Measurements from ENCODE around the gene NRDC. TPM values are rescaled to one million over a fixed set of nuclear protein-coding genes. Genes with fewer than 3 reads are reported as not detected.

NRDC gene
- total and polyA plus RNA-seq, 5 donors, result 90.3 to 153 (median 136) TPM

DNA sequence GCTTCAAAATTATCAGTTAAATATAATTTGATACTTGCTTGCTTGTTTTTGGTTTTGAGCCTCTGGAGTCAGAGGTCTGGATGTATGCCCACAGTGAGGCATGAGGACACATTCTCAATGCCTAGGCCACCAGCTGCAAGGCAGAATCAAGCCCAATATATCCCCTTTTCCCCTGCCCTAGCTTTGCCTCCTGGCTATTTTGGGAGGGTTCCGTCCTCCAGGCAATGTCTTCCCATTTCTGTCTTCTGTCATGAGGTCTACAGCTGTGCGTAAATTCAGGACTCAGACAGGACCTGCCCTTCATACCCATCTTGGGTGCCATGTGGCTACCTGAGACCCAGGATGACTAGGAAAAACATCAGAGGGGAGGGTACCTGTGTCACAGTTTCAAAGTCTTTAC is 19.2 kb downstream of the NRDC start:
- H3K9me3 ChIP-seq (ENCODE audit: control insufficient read depth, low read length), result no peaks in the 10 kb centered on the region
- 93% methylated on average over 2 of the region's 2 CpGs for WGBS
- H3K4me3 ChIP-seq (ENCODE audit: low read length), result no peak overlapping the region
- intact Hi-C loops (cut with DNase I), result no loop called here
- ATAC-seq, result no peak
- DNase-seq, result no peak
- no peaks in the 10 kb centered on the region for H3K27me3 ChIP-seq (ENCODE audit: control insufficient read depth, insufficient read depth)
- H3K27ac ChIP-seq (ENCODE audit: low read length), result no peak overlapping the region
- H3K4me1 ChIP-seq (ENCODE audit: control insufficient read depth, insufficient read depth, low read length), result peaks cover 2% of the 10 kb centered on the region

DNA sequence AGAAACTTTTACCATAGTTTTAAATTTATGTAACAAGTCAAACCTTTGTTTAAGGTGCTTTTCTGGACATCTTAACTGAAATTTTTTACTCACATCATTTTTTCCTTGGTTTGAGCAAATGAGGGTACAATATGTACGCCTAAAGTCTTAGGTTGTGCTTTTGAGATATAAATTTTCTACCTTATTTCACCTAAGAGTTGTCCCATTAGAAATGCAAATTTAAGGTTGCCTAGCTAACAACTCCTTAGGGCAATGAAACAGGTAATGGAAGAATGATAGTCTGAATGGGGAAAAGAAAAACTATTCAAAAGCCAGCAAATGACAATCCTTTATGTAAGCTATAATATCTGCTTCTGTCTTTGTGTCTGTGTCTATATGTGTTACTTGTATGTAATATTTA is 19.6 kb downstream of the NRDC start:
- Histone ChIP-seq H3K4me3 (ENCODE audit: low read length) (no peak overlapping the region), H3K4me1 (ENCODE audit: control insufficient read depth, insufficient read depth, low read length) (peaks cover 2% of the 10 kb centered on the region), H3K9me3 (ENCODE audit: control insufficient read depth, low read length) (no peaks in the 10 kb centered on the region), H3K27me3 (ENCODE audit: control insufficient read depth, insufficient read depth) (no peaks in the 10 kb centered on the region), H3K27ac (ENCODE audit: low read length) (no peak overlapping the region)
- intact Hi-C loops (cut with DNase I), result no loop called here
- no peak for DNase-seq
- WGBS, result 74% methylated on average over 1 of the region's 1 CpG
- no peak for ATAC-seq

DNA sequence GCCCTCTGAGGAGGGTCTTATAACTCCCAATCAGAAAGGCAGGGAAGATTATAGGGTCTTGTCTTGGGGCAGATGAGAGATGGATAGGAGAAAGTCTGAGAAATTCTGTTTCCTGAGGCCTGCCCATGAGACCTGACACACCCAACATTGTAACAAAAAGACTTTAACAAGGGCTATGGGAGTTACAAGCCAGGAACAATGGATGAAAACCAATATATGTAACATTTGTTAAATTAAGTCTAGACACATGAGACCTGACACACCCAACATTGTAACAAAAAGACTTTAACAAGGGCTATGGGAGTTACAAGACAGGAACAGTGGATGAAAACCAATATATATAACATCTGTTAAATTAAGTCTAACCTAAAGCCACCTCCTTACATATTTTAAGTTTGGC is 21.8 kb downstream of the NRDC start:
- Histone ChIP-seq H3K4me3 (ENCODE audit: low read length) (no peak overlapping the region), H3K9me3 (ENCODE audit: control insufficient read depth, low read length) (no peaks in the 10 kb centered on the region), H3K27me3 (ENCODE audit: control insufficient read depth, insufficient read depth) (no peaks in the 10 kb centered on the region), H3K4me1 (ENCODE audit: control insufficient read depth, insufficient read depth, low read length) (peaks cover 2% of the 10 kb centered on the region), H3K27ac (ENCODE audit: low read length) (no peak overlapping the region)
- intact Hi-C loops (cut with DNase I), result no loop called here
- DNase-seq, result no peak
- ATAC-seq, result no peak

DNA sequence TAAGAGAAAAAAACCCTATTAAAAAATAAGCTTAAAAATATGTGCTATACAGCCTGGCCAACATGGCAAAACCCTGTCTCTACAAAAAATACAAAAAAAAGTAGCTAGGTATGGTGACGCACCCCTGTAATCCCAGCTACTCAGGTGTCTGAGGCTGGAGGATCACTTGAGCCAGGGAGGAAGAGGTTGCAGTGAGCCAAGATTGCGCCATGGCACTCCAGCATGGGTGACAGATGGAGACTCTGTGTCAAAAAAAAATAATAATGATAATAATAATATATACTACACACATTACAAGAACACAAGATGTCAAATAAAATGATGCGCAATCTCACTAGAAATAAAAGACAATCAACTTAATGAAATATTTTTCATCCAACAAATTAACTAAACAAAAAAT is 22.9 kb downstream of the NRDC start:
- Histone ChIP-seq H3K4me1 (ENCODE audit: control insufficient read depth, insufficient read depth, low read length) (peaks cover 5% of the 10 kb centered on the region), H3K27me3 (ENCODE audit: control insufficient read depth, insufficient read depth) (no peaks in the 10 kb centered on the region), H3K9me3 (ENCODE audit: control insufficient read depth, low read length) (no peaks in the 10 kb centered on the region), H3K4me3 (ENCODE audit: low read length) (no peak overlapping the region), H3K27ac (ENCODE audit: low read length) (no peak overlapping the region)
- intact Hi-C loops (cut with DNase I), result no loop called here
- no peak for ATAC-seq
- 97% methylated on average over 3 of the region's 3 CpGs for WGBS
- DNase-seq, result no peak

DNA sequence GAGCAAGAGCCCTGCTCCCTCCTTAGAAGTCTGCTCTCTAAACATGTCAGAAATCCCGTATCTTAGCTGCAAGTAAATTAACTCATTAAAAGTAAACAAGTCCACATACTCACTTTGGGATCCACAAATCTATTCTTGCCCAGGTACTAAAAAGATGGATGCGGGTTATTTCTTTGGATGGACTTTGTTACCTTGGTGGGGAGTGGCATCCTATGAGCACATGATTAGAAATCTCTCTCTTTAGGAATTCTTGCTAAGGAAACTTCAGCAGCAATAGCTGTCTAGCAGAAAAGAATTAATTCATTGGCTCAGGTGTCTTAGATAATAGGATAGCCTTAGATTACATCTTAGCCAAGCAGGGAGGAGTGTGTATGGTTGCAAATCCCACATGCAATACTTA is 25.2 kb downstream of the NRDC start:
- WGBS, result 97% methylated on average over 2 of the region's 2 CpGs
- intact Hi-C loops (cut with DNase I), result no loop called here

DNA sequence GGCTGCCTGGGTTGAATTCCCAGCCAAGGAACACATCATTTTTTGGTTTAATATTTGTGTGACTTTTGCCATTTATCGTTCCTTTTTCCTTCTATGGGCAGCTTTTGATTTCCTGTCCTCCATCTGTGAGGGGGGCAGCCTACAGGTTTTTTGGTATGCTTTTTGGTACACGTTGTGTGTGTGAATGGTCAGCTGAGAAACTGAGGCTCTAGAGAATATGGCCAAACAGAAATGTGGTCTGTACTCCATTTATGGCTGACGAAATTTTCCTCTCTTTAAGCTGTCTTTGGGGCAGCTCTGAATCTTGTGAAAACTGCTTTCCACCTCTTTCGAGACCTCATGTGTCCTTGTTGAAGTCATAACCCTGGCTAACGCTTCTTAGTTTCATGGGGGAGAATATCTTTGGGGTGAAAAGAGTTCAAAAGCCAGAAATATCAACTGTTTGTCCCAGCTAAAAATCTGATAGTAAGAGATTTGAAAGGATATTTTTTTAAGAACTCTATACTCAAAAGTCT is 26.6 kb downstream of the NRDC start:
- H3K27ac ChIP-seq (ENCODE audit: low read length), result no peak overlapping the region
- intact Hi-C loops (cut with DNase I), result no loop called here
- WGBS, result 79% methylated on average over 5 of the region's 5 CpGs
- H3K9me3 ChIP-seq (ENCODE audit: control insufficient read depth, low read length), result no peaks in the 10 kb centered on the region
- ATAC-seq (no peak), DNase-seq (no peak)
- no peaks in the 10 kb centered on the region for H3K27me3 ChIP-seq (ENCODE audit: control insufficient read depth, insufficient read depth)
- H3K4me3 ChIP-seq (ENCODE audit: low read length), result no peak overlapping the region
- H3K4me1 ChIP-seq (ENCODE audit: control insufficient read depth, insufficient read depth, low read length), result peaks cover 3% of the 10 kb centered on the region

More for the DNA sequence above, 25.2 kb downstream of the NRDC start:
- Histone ChIP-seq H3K4me1 (ENCODE audit: control insufficient read depth, insufficient read depth, low read length) (peaks cover 3% of the 10 kb centered on the region), H3K27ac (ENCODE audit: low read length) (no peak overlapping the region), H3K9me3 (ENCODE audit: control insufficient read depth, low read length) (no peaks in the 10 kb centered on the region), H3K27me3 (ENCODE audit: control insufficient read depth, insufficient read depth) (no peaks in the 10 kb centered on the region), H3K4me3 (ENCODE audit: low read length) (no peak overlapping the region)
- DNase-seq (no peak), ATAC-seq (no peak)

DNA sequence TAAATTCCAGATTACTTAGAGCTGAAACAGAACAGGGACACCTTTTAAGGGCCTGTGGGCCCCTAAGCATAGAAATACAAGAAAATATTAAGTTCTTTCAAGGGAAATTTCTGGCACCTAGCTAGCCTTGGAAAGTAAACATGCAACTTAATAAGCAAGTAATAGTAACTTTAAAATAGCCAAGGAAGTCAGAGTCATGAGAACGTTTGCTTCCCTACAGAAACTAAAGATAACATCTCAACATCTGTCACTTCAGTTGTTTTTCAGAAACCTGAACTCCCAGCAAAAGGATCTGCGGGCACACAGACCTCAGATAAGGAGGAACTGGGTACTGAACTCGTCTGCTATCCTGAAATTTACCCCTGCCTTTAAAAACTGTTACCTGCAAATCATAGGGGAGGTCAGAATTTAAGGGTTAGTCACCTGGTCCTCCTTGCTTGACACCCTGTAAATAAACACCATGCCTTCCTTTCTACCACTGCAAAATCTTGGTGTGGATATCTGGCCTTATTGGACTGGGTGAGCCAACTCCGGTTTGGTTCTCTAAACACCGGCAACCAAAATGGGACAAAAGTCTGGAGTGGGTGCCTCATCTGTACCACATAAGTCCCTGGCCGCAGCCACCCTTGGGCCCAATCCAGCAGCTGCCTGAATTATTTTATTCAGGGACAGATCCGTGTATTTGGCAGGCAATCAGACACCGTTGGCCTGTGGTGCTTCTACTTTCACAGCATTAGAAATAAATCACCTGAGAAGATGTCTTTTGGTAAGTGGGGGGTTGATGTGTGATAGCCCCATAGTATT is 27.9 kb downstream of the NRDC start:
- WGBS, result 42% methylated on average over 8 of the region's 8 CpGs
- Histone ChIP-seq H3K4me1 (ENCODE audit: control insufficient read depth, insufficient read depth, low read length) (peaks cover 3% of the 10 kb centered on the region), H3K9me3 (ENCODE audit: control insufficient read depth, low read length) (no peaks in the 10 kb centered on the region), H3K4me3 (ENCODE audit: low read length) (no peak overlapping the region), H3K27me3 (ENCODE audit: control insufficient read depth, insufficient read depth) (no peaks in the 10 kb centered on the region), H3K27ac (ENCODE audit: low read length) (no peak overlapping the region)
- intact Hi-C loops (cut with DNase I), result no loop called here
- peak in 1 of 2 donors; percentile 29 for ATAC-seq
- peak in 1 of 3 donors; percentile 61 for DNase-seq

DNA sequence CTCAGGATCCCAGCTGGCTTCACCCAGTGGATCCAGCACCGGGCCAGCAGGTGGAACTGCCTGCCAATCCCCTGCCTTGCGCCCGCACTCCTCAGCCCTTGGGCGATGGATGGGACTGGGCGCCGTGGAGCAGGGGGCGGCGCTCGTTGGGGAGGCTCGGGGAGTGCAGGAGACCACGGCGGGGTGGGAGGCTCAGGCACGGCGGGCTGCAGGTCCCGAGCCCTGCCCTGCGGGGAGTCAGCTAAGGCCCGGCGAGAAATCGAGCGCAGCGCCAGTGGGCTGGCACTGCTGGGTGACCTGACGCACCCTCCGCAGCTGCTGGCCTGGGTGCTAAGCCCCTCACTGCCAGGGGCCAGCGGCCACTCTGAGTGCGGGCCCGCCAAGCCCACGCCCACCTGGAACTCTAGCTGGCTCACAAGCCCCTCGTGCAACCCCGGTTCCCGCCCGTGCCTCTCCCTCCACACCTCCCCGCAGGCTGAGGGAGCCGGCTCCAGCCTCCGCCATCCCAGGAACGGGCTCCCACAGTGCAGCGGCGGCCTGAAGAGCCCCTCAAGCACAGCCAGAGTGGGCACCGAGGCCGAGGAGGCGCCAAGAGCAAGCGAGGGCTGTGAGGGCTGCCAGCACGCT is 31.1 kb downstream of the NRDC start:
- DNase-seq (peak in 1 of 3 donors; percentile 50), ATAC-seq (no peak)
- intact Hi-C loops (cut with DNase I), result no loop called here
- peaks cover 3% of the 10 kb centered on the region for H3K4me1 ChIP-seq (ENCODE audit: control insufficient read depth, insufficient read depth, low read length)
- H3K27me3 ChIP-seq (ENCODE audit: control insufficient read depth, insufficient read depth), result no peaks in the 10 kb centered on the region
- no peak overlapping the region for H3K4me3 ChIP-seq (ENCODE audit: low read length)
- 98% methylated on average over 42 of the region's 42 CpGs for WGBS
- H3K27ac ChIP-seq (ENCODE audit: low read length), result no peak overlapping the region
- no peaks in the 10 kb centered on the region for H3K9me3 ChIP-seq (ENCODE audit: control insufficient read depth, low read length)

DNA sequence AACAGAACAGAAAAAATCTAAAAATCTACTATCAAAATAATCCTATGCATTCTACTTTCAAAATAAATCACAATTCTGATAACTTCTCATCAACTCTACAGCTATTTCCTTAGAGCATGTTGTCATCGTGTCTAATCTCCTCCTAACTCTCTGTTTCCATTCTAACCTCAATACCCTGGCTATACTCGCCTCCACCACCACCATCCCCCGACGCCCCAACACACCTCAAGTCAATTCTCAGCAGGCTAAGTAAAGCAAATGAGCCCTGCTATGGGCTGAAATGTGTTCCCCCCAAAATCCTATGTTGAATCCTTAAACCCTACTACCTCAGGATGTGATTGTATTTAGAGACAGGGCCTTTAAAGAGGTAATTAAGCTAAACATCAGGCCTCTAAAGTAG is 34.6 kb downstream of the NRDC start:
- Histone ChIP-seq H3K4me1 (ENCODE audit: control insufficient read depth, insufficient read depth, low read length) (no peaks in the 10 kb centered on the region), H3K27ac (ENCODE audit: low read length) (no peak overlapping the region), H3K9me3 (ENCODE audit: control insufficient read depth, low read length) (no peaks in the 10 kb centered on the region), H3K4me3 (ENCODE audit: low read length) (no peak overlapping the region), H3K27me3 (ENCODE audit: control insufficient read depth, insufficient read depth) (no peaks in the 10 kb centered on the region)
- intact Hi-C loops (cut with DNase I), result no loop called here
- ATAC-seq (no peak), DNase-seq (no peak)
- 80% methylated on average over 4 of the region's 4 CpGs for WGBS

DNA sequence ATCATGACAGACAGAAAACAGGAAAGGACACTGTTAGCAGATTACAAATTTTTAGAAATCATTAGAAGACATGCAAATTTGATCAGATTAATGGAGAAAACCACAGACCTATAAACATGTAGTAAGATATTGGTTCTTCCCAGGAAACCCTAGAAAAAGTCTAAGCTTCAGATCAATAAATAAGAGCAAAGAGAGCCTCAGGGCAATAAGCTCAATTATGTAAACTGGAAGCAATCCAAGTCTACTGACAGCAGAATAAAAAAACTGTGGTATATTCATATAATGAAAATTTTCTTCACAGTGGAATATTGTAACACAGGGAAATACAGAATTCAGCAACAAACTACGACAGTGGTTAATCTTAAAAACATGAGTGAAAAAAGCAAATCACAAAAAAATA is 36.3 kb downstream of the NRDC start:
- WGBS, result 95% methylated on average over 1 of the region's 1 CpG
- H3K4me3 ChIP-seq (ENCODE audit: low read length), result no peak overlapping the region
- H3K27ac ChIP-seq (ENCODE audit: low read length), result no peak overlapping the region
- no peaks in the 10 kb centered on the region for H3K27me3 ChIP-seq (ENCODE audit: control insufficient read depth, insufficient read depth)
- ATAC-seq (no peak), DNase-seq (no peak)
- no peaks in the 10 kb centered on the region for H3K4me1 ChIP-seq (ENCODE audit: control insufficient read depth, insufficient read depth, low read length)
- no peaks in the 10 kb centered on the region for H3K9me3 ChIP-seq (ENCODE audit: control insufficient read depth, low read length)
- intact Hi-C loops (cut with DNase I), result no loop called here

DNA sequence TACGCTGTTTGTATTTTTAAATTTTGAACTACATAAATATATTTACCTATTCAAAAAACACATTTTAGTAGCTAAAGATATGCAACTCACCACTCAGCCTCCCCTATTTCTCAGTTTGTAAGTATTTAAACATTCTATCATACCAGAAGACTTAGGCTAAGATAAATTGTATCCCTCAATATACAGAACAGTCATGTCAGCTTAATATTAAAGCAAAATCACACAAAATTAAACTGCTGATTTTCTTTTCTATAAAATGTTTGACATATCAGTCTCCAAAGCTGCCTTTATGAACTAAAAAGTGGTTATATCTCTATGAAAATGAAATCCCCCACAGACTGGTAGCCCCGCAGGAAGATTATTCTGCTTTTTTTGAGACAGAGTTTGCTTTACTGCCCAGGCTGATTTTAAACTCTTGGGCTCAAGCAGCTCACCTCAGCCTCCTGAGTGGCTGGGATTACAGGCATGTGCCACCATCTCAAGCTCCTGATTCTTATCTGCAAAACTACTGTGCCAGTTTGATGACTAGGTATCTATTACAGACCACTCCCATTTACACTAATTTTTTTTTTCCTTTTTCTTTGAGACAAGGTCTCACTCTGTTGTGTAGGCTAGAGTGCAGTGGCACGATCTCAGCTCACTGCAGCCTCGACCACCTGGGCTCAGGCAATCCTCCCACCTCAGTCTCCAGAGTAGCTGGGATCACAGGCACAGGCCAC is 37.6 kb downstream of the NRDC start:
- ATAC-seq, result no peak
- no peaks in the 10 kb centered on the region for H3K4me1 ChIP-seq (ENCODE audit: control insufficient read depth, insufficient read depth, low read length)
- 97% methylated on average over 4 of the region's 4 CpGs for WGBS
- DNase-seq, result no peak
- H3K27ac ChIP-seq (ENCODE audit: low read length), result no peak overlapping the region
- H3K4me3 ChIP-seq (ENCODE audit: low read length), result no peak overlapping the region
- H3K27me3 ChIP-seq (ENCODE audit: control insufficient read depth, insufficient read depth), result no peaks in the 10 kb centered on the region
- intact Hi-C loops (cut with DNase I), result no loop called here
- no peaks in the 10 kb centered on the region for H3K9me3 ChIP-seq (ENCODE audit: control insufficient read depth, low read length)

Measured in right cardiac atrium (tissue), 5 donors.